ENCODE measurements around the gene SND1.

DNA sequence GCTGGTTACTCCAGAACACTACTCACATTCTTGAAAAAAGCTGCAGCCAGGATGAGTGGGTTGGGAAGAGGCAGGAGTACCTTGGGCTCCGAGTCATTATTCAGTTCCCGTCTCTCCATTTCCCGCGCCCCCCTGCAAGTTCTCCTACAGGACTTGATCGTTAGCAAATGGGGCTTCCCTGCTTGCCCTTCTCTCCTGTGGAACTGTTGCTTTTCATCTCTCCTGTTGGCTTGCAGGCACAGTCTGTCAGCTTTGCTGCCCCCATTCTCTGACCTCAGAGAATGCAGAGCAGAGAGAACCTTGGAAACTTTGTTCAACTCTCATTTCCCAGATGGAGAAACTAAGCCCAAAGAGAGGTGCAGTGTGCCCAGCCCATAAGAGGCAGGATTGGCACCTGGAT is 414.9 kb downstream of the SND1 start:
- TF ChIP-seq, protein P1, sequence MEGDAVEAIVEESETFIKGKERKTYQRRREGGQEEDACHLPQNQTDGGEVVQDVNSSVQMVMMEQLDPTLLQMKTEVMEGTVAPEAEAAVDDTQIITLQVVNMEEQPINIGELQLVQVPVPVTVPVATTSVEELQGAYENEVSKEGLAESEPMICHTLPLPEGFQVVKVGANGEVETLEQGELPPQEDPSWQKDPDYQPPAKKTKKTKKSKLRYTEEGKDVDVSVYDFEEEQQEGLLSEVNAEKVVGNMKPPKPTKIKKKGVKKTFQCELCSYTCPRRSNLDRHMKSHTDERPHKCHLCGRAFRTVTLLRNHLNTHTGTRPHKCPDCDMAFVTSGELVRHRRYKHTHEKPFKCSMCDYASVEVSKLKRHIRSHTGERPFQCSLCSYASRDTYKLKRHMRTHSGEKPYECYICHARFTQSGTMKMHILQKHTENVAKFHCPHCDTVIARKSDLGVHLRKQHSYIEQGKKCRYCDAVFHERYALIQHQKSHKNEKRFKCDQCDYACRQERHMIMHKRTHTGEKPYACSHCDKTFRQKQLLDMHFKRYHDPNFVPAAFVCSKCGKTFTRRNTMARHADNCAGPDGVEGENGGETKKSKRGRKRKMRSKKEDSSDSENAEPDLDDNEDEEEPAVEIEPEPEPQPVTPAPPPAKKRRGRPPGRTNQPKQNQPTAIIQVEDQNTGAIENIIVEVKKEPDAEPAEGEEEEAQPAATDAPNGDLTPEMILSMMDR (IDR thresholded peaks at IDR 0.05 in 2 of 3, conservative IDR thresholded peaks at IDR 0.05 in 1 of 3; ENCODE audit: control insufficient read depth in 2 of 3, extremely low read depth in 1 of 3, insufficient read depth in 1 of 3, low read depth in 3 of 3, low read length in 3 of 3), result no peak
- no peak for TF ChIP-seq KDM1A (IDR thresholded peaks at IDR 0.05; ENCODE audit: borderline replicate concordance)
- TF ChIP-seq CHD2 (IDR thresholded peaks at IDR 0.05; ENCODE audit: borderline replicate concordance, low read depth, low read length), result no peak
- no peak for TF ChIP-seq POLR2A (IDR thresholded peaks at IDR 0.05; ENCODE audit: low read depth, low read length)
- TF ChIP-seq NFYB (IDR thresholded peaks at IDR 0.05; ENCODE audit: insufficient read depth, low read depth, low read length), result no peak
- no peak for TF ChIP-seq EP300 (IDR thresholded peaks at IDR 0.05; ENCODE audit: borderline replicate concordance in 1 of 2, control insufficient read depth in 1 of 2, low read depth in 2 of 2, low read length in 2 of 2)
- TF ChIP-seq CHD4 (IDR thresholded peaks at IDR 0.05), result no peak
- no peak for TF ChIP-seq TARDBP (IDR thresholded peaks at IDR 0.05; ENCODE audit: borderline replicate concordance)
- TF ChIP-seq EZH2 (IDR thresholded peaks at IDR 0.05; ENCODE audit: borderline replicate concordance, control insufficient read depth, low read depth, low read length), result no peak

All from GM12878 (cell line).